Testis (tissue), 3 donors: ENCODE measurements around the gene SLC23A2. TPM values are rescaled to one million over a fixed set of nuclear protein-coding genes. Genes with fewer than 3 reads are reported as not detected.

Experiments used
- DNase-seq: peaks from one replicate; pipeline ENCODE4 v3.0.0-alpha.2; 2019
- H3K27ac ChIP-seq, 2 donors: fragments of 200-600 bp; sonication (generic); one replicate each; pipeline ENCODE4 v1.5.1; 2019
- H3K27me3 ChIP-seq: fragments of 200-600 bp; sonication (generic); one replicate; pipeline ENCODE4 v1.5.1; 2019
- H3K36me3 ChIP-seq: fragments of 200-600 bp; sonication (generic); one replicate; pipeline ENCODE4 v1.5.1; 2017; ENCODE audit warnings: low read depth; ENCODE audit errors: missing control alignments
- H3K4me1 ChIP-seq: fragments of 200-600 bp; sonication (generic); one replicate; pipeline ENCODE4 v1.5.1; 2019
- H3K4me3 ChIP-seq, 2 donors: fragments of 200-600 bp; sonication (generic); one replicate each; pipeline ENCODE4 v1.5.1; 2017 to 2019
- H3K9me3 ChIP-seq: fragments of 200-600 bp; sonication (generic); one replicate; pipeline ENCODE4 v1.5.1; 2017
- CTCF ChIP-seq, 3 experiments: fragments of 450-650 bp in 2 of 3; fragments of 200-600 bp in 1 of 3; sonication (generic) in 1 of 3; IDR thresholded peaks; one replicate each; pipeline ENCODE4 v1.5.1; 2016 to 2019; ENCODE audit warnings: antibody characterized with exemption in 3 of 3, mild to moderate bottlenecking in 2 of 3, moderate library complexity in 1 of 3
- POLR2A ChIP-seq: fragments of 450-650 bp; IDR thresholded peaks from one replicate; pipeline ENCODE4 v1.6.1; 2017; ENCODE audit warnings: antibody characterized with exemption, mild to moderate bottlenecking, moderate library complexity
- WGBS, 2 donors: methylation state at CpG; one replicate each; pipeline ENCODE4 v1.1.5; 2018; 5-methylcytosine and 5-hydroxymethylcytosine counted together
- intact Hi-C: fragments of 100-400 bp; cut with DNase I; formaldehyde crosslinking; loops from one replicate; pipeline ENCODE4 v1.15.1; 2023; ENCODE audit warnings: low total_unique reads
- polyA plus RNA-seq: library from polyadenylated mRNA; stranded (reverse); fragments of 350-450 nt; fragmentation: Illumina TruSeq; extraction: RNeasy Lipid Tissue Mini Kit (QIAGEN cat#74804); gene quantifications from one replicate; pipeline ENCODE4 v1.2.3, GENCODE V29; 2014; ENCODE audit warnings: low read depth, low replicate concordance; ENCODE audit not compliant: insufficient read depth
- total RNA-seq, 2 donors: library from RNA; depleted of rRNA; stranded (reverse); fragments of >200 nt; gene quantifications; one replicate each; pipeline ENCODE4 v1.2.3, GENCODE V29; 2016

Gene SLC23A2
- total and polyA plus RNA-seq, 3 donors from 2014 or later = 23.6 to 49.3 (median 40.7) TPM

GRCh38 chr20:4870906-4871305, 130.4 kb downstream of the SLC23A2 start:
- Histone ChIP-seq H3K4me1 (no peaks in the 10 kb centered on the region), H3K4me3 (no peak overlapping the region), H3K27me3 (no peaks in the 10 kb centered on the region), H3K9me3 (no peaks in the 10 kb centered on the region), H3K27ac (no peak overlapping the region), H3K36me3 (no peaks in the 10 kb centered on the region)
- WGBS, 2 donors = 77 to 90% methylated on average over 5 of the region's 5 CpGs
- intact Hi-C loops = no loop called here
- no peak for TF ChIP-seq CTCF (IDR thresholded peaks at IDR 0.05)
- no peak for TF ChIP-seq POLR2A
- no peak for DNase-seq

GRCh38 chr20:4869290-4870193, 131.8 kb downstream of the SLC23A2 start:
- TF ChIP-seq POLR2A (no peak), CTCF (IDR thresholded peaks at IDR 0.05) (no peak)
- Histone ChIP-seq H3K4me1 (no peaks in the 10 kb centered on the region), H3K27me3 (no peaks in the 10 kb centered on the region), H3K36me3 (no peaks in the 10 kb centered on the region), H3K4me3 (no peak overlapping the region), H3K27ac (no peak overlapping the region), H3K9me3 (no peaks in the 10 kb centered on the region)
- intact Hi-C loops = no loop called here
- no peak for DNase-seq
- WGBS, 2 donors = 85 to 88% methylated on average over 18 to 20 of the region's 20 CpGs

- H3K27ac ChIP-seq = no peak overlapping the region
- no peaks in the 10 kb centered on the region for H3K27me3 ChIP-seq
- DNase-seq = no peak
- WGBS, 2 donors = 87 to 97% methylated on average over 4 of the region's 4 CpGs
- no peaks in the 10 kb centered on the region for H3K36me3 ChIP-seq
- intact Hi-C loops = no loop called here
- no peak for TF ChIP-seq CTCF (IDR thresholded peaks at IDR 0.05)
- no peak for TF ChIP-seq POLR2A
- H3K4me1 ChIP-seq = no peaks in the 10 kb centered on the region
- H3K9me3 ChIP-seq = no peaks in the 10 kb centered on the region
- no peak overlapping the region for H3K4me3 ChIP-seq
Observed at GRCh38 chr20:4867051-4867450, 134.3 kb downstream of the SLC23A2 start.

DNA sequence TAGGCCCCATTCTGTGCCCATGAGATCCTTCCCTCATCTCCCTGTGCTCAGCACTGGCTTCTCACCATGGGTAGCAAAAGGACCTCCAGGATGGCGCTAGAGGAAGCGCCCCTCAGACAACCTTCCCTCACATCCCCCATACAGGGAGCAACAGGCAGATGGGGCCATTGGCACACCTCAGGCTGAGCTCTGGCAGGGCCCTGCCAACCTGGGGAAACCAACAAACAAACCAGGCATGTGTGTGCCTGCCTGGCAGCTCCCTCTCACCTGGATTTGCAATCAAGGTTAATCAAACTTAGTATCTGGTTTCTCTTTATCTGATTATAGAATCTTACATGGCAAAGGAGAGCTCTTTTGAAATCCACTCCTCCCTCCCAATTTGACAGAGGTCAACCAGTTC, 134.9 kb downstream of the SLC23A2 start:
- no peaks in the 10 kb centered on the region for H3K27me3 ChIP-seq
- intact Hi-C loops = no loop called here
- WGBS, 2 donors = 80 to 100% methylated on average over 2 of the region's 2 CpGs
- no peaks in the 10 kb centered on the region for H3K36me3 ChIP-seq
- H3K9me3 ChIP-seq = no peaks in the 10 kb centered on the region
- TF ChIP-seq CTCF (IDR thresholded peaks at IDR 0.05) = no peak
- no peak for TF ChIP-seq POLR2A
- H3K27ac ChIP-seq = no peak overlapping the region
- H3K4me3 ChIP-seq = no peak overlapping the region
- no peak for DNase-seq
- no peaks in the 10 kb centered on the region for H3K4me1 ChIP-seq
